Fibroblast of skin of abdomen (primary cell): ENCODE results near the gene NFATC1. TPM values are rescaled to one million over a fixed set of nuclear protein-coding genes. Genes with fewer than 3 reads are reported as not detected.

Source experiments
- DNase-seq: peaks from one replicate; pipeline ENCODE4 v3.0.0-alpha.2; 2013
- polyA plus RNA-seq, 2 experiments: library from polyadenylated mRNA; unstranded; fragments of 120-200 nt; gene quantifications; one replicate each; pipeline ENCODE4 v1.2.1, GENCODE V29; 2013; ENCODE audit not compliant: insufficient read length in 2 of 2

Gene NFATC1
- 9.2 TPM for polyA plus RNA-seq (2013, experiment 1 of 2; ENCODE audit: insufficient read length)
- polyA plus RNA-seq (2013, experiment 2 of 2; ENCODE audit: insufficient read length), result 9.9 TPM

- DNase-seq, result peak; percentile 76
Measured at GRCh38 chr18:79395761-79396404, at the start of gene NFATC1. Gene NFATC1 (plus strand): TSS chr18:79395930. CDS start chr18:79396225, 295 bp downstream.

- no peak for DNase-seq
Measured at GRCh38 chr18:79345981-79346380, 49.7 kb upstream of the NFATC1 start.

- no peak for DNase-seq
Measured at GRCh38 chr18:79348066-79348465, 47.7 kb upstream of the NFATC1 start.

DNA sequence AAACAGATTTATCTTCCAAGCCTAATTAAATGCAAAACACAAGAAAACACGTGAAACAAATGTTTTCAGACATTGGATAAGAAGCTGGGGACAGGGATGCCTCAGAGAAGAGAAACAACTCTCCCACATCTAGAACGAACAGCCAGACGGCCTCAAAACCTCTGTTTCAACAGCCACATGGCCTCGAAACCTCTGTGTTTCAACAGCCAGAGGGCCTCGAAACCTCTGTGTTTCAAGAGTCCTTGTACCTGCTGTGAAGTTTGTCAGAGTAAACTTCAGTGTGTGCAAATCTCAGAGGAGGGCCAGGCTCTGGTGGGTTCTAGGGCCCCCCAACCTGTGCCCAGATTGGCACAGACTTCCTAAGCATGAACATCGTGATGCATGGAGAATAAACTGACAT lies 43.3 kb upstream of the NFATC1 start:
- DNase-seq, result no peak

GRCh38 chr18:79353267-79353666 lies 42.5 kb upstream of the NFATC1 start:
- DNase-seq, result no peak

DNA sequence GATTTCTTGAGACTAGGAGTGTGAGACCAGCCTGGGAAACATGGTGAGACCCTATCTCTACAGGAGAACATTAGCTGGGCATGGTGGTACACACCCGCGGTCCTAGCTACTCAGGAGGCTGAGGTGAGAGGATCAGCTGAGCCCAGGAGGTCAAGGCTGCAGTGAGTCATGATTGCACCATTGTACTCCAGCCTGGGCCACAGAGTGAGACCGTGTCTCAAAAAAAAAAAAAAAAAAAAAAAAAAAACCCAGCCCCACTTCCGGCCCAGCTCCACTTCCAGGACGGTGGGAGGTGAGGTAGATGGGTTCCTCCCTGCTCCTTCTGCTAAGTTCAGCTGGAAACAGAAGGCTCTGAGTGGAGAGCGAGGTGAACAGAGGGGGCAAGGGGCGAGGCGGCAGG lies 41.4 kb upstream of the NFATC1 start:
- DNase-seq, result no peak

GRCh38 chr18:79355433-79356335 lies 40.0 kb upstream of the NFATC1 start:
- no peak for DNase-seq

- DNase-seq, result no peak
Measured at GRCh38 chr18:79356435-79356834, 39.3 kb upstream of the NFATC1 start.

DNA sequence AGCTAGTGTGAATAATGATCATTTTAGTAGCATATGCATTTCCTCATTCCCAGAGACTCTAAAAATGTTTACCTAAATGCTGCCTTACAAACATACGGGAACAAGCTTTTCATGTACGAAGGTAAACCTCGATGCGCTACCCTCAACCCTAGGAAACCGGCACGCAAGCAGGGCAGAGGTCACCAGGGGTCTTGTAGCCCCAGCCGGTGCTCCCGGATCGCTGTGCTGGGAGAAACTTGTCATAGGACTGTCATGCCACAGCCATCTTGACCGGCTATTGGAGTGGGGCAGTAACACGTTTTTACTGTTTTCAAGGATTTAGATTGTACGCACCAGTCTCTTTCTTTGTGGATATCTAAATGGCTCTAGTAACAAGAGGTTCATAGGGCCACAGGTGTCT lies 34.8 kb upstream of the NFATC1 start:
- no peak for DNase-seq

DNA sequence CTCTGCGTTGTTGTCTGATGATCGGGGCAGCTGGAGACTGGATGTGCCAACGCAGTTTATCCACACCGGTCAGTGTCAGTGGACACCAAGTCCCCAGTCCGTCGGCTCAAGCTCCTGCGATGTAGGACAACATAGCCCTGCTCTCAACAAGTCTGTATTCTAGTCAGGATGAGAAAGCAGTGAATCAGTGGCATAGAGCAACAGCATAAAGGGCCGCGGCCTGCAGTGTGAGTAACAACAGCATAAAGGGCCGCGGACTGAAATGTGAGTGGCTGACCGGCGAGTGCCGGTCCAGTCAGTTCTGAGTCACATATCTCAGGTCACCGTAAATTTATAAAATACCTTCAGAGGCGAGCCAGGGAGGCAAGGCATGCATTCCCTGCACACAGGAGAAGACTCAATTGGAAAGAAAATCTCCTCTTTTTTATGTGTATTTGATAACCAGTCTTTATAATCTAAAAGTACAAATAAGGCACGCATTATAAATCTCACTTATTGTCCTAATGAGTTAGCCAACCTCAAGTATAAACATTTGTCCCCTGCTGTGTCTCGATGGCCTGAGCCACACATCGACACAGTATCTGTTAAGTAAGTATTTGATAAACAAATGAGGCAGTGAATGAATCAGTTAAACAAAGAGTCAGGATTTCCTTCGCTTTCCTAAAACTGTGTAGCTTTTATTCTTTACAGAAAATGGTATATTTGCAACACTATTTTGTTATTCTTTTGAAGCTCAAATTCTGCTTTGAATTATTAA lies 33.8 kb upstream of the NFATC1 start:
- peak; percentile 24 for DNase-seq

DNA sequence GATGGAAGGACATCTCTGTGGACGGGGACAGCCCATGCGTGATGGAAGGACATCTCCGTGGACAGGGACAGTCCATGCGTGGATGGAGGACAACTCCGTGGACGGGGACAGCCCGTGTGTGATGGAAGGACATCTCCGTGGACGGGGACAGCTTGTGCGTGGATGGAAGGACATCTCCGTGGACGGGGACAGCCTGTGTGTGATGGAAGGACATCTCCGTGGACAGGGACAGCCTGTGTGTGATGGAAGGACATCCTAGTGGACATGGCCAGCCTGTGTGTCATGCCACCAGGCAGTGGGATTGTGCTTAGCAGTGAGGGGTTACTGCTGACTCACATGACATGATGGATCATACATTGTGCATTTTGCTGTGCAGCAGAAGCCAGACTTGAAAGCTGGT lies 30.0 kb upstream of the NFATC1 start:
- no peak for DNase-seq

GRCh38 chr18:79366177-79367094 lies 29.3 kb upstream of the NFATC1 start:
- DNase-seq, result peak; percentile 91

- no peak for DNase-seq
Measured at GRCh38 chr18:79367480-79367879, 28.2 kb upstream of the NFATC1 start.

- peak; percentile 8 for DNase-seq
Measured at GRCh38 chr18:79367989-79368388, 27.7 kb upstream of the NFATC1 start.

DNA sequence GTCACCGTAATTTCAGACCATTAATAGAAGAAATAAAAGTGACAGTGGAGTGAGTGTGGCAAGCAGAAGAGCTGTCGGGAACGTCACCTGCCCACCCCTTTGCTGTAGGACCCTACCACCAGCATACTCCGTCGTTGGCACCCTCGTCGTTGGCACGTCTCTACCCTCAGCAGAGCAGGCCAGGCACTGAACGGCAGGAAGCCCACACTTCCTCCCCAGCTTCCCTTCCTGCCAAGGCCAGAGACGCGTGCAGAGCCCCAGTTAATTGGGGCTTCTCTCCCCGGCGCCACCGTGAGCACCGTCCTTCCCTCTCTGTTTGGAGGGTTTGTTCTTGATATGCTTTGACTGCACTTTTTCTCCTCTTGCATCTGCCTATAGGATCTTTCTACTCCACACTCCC lies 27.0 kb upstream of the NFATC1 start:
- no peak for DNase-seq

GRCh38 chr18:79371561-79372121 lies 24.1 kb upstream of the NFATC1 start:
- DNase-seq, result no peak

- no peak for DNase-seq
Measured at GRCh38 chr18:79372461-79372860, 23.3 kb upstream of the NFATC1 start.

GRCh38 chr18:79372991-79373390 lies 22.7 kb upstream of the NFATC1 start:
- DNase-seq, result no peak

DNA sequence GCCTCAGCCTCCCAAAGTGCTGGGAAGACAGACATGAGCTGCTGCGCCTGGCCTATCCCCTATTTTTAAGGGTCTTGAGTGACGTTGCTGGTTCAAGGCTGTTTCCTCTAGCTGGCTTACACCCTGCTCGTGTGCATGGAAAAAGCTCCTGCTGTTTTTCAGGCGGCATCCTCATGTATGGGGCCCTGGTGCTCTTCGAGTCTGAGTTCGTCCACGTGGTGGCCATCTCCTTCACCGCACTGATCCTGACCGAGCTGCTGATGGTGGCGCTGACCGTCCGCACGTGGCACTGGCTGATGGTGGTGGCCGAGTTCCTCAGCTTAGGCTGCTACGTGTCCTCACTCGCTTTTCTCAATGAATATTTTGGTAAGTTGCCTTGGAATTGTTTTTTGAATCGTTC lies 22.0 kb upstream of the NFATC1 start:
- DNase-seq, result no peak

DNA sequence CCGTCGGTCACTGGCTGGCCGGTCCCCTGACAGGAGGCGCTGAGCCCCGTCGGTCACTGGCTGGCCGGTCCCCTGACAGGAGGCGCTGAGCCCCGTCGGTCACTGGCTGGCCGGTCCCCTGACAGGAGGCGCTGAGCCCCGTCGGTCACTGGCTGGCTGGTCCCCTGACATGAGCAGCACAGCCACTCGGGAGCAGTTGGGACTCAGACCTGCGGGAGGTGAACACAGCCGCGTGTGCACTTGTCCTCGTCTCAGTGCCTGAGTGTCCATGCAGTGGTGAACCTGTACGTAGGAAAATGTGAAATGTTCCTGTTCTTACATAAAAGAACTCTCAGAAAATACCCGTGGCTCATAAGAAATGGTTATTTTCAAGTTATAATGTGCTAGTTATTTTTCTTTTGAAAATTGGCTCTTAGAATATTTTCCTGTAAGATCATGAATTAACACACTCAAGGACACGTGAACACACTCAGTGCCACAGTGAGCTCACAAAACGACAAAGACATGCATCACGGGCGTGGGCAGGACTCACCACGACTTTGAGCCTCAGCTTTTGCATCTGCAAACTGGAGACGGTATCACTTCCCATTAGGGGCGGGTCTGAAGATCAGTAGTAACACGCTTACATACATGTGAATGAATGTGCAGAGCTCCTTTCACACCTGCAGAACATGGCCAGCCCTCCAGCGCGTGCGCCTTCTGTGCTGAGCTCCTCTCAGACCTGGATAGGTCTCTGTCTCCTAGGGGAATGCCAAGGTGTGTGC lies 21.1 kb upstream of the NFATC1 start:
- no peak for DNase-seq
